Effector memory CD4-positive, alpha-beta T cell (primary cell): Measurements from ENCODE around the gene AKAP5.

Experiments used
- DNase-seq, 3 donors: peaks; one replicate each; pipeline ENCODE4 v3.0.0-alpha.2; 2020
- H3K27ac ChIP-seq: 2 replicates; pipeline ENCODE4 v1.7.0; 2013; ENCODE audit warnings: mild to moderate bottlenecking, low read length, moderate library complexity; ENCODE audit not compliant: insufficient read depth, poor library complexity, severe bottlenecking
- H3K27me3 ChIP-seq: replicated peaks from 2 replicates; pipeline ENCODE4 v1.7.0; 2013; ENCODE audit warnings: mild to moderate bottlenecking, low read length; ENCODE audit not compliant: insufficient read depth, control insufficient read depth, poor library complexity, severe bottlenecking
- H3K36me3 ChIP-seq: 2 replicates; pipeline ENCODE4 v1.7.0; 2013; ENCODE audit warnings: mild to moderate bottlenecking, low read length, moderate library complexity; ENCODE audit not compliant: control insufficient read depth, insufficient read depth
- H3K4me1 ChIP-seq: 2 replicates; pipeline ENCODE4 v1.7.0; 2013; ENCODE audit warnings: low read length, mild to moderate bottlenecking; ENCODE audit not compliant: control insufficient read depth, insufficient read depth, poor library complexity, severe bottlenecking
- H3K4me3 ChIP-seq: 2 replicates; pipeline ENCODE4 v1.7.0; 2013; ENCODE audit warnings: low read length, low read depth, mild to moderate bottlenecking; ENCODE audit not compliant: insufficient read depth, poor library complexity, severe bottlenecking
- H3K9me3 ChIP-seq: 2 replicates; pipeline ENCODE4 v1.7.0; 2013; ENCODE audit warnings: mild to moderate bottlenecking, low read length, moderate library complexity; ENCODE audit not compliant: control insufficient read depth

Gene AKAP5

GRCh38 chr14:64459405-64460136 lies 5.7 kb upstream of the AKAP5 start:
- no peak for DNase-seq
- no peak overlapping the region for H3K4me3 ChIP-seq
- peaks cover 10% of the 10 kb centered on the region for H3K36me3 ChIP-seq
- H3K27me3 ChIP-seq: no peaks in the 10 kb centered on the region
- H3K27ac ChIP-seq: no peak overlapping the region
- no peaks in the 10 kb centered on the region for H3K9me3 ChIP-seq
- H3K4me1 ChIP-seq: no peaks in the 10 kb centered on the region

GRCh38 chr14:64461221-64461620 lies 4.1 kb upstream of the AKAP5 start:
- DNase-seq: no peak
- Histone ChIP-seq H3K4me3 (no peak overlapping the region), H3K4me1 (peaks cover 8% of the 10 kb centered on the region), H3K27me3 (no peaks in the 10 kb centered on the region), H3K36me3 (peaks cover 5% of the 10 kb centered on the region), H3K27ac (no peak overlapping the region), H3K9me3 (no peaks in the 10 kb centered on the region)

DNA sequence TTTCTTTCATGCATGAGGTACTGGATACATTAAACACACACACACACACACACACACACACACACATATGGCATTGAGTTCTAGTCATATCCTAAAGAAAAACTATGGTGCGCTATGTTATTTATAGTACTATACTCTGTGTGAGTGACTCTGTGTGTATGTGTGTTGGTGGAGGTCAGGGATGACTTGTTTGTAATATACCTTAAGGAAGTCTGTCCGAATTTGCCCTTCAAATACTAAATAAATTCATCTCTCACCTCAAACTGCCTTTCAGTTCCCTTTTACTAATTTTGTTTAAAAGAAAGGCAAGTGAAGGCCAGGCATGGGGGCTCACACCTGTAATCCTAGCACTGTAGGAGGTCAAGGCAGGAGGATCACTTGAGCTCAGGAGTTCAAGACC lies 2.1 kb upstream of the AKAP5 start:
- Histone ChIP-seq H3K4me1 (peaks cover 11% of the 10 kb centered on the region), H3K4me3 (no peak overlapping the region), H3K36me3 (peaks cover 2% of the 10 kb centered on the region), H3K9me3 (no peaks in the 10 kb centered on the region), H3K27me3 (no peaks in the 10 kb centered on the region), H3K27ac (no peak overlapping the region)
- DNase-seq: no peak

DNA sequence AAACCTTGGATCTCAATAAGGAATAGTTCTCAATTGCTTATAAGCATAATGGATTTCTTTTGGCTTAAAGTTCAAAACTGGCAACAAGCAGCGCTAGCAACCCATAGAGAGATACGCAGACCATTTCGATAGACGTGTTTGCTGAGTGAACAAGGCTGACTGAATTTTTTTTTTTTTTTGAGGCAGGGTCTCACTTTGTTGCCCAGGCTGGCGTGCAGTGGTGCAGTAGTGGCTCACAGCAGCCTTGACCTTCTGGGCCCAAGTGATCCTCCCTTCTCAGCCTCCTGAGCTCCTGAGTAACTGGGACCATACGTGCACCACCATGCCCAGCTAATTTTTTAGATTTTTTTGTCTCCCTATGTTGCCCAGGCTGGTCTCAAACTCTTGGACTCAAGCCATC lies 1.4 kb upstream of the AKAP5 start:
- no peak for DNase-seq
- H3K27me3 ChIP-seq: no peaks in the 10 kb centered on the region

DNA sequence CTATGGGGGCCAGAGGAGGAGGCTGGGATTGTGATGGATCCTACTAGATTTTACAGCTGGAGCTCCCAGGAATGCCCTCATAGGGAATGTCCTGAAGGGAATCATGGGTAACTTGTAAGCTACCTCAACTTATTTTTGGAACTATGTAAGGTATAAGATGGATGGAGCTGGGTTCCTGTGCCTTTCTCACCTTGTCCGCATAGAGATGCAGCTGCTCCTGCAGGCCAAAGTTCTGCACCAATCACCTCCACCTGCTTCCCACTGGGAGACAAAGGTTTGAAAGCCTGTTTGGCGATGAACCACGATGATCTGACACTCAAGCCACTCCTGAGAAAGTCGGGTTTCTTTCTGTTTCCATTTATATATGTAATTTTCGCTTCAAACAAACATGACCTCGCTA lies 648 bp upstream of the AKAP5 start:
- H3K4me1 ChIP-seq: peaks cover 11% of the 10 kb centered on the region
- peaks cover 2% of the 10 kb centered on the region for H3K36me3 ChIP-seq
- no peaks in the 10 kb centered on the region for H3K27me3 ChIP-seq
- peak overlapping the region; percentile 70 for H3K4me3 ChIP-seq
- H3K27ac ChIP-seq: no peak overlapping the region
- H3K9me3 ChIP-seq: no peaks in the 10 kb centered on the region
- DNase-seq: no peak

More for the DNA sequence above, 1.4 kb upstream of the AKAP5 start:
- Histone ChIP-seq H3K36me3 (peaks cover 2% of the 10 kb centered on the region), H3K4me3 (no peak overlapping the region), H3K9me3 (no peaks in the 10 kb centered on the region), H3K27ac (no peak overlapping the region), H3K4me1 (peaks cover 11% of the 10 kb centered on the region)

- H3K4me3 ChIP-seq: peak overlapping the region; percentile 70
- peaks cover 11% of the 10 kb centered on the region for H3K4me1 ChIP-seq
- no peak overlapping the region for H3K27ac ChIP-seq
- H3K36me3 ChIP-seq: peaks cover 2% of the 10 kb centered on the region
- H3K27me3 ChIP-seq: no peaks in the 10 kb centered on the region
- H3K9me3 ChIP-seq: no peaks in the 10 kb centered on the region
- no peak for DNase-seq
Measured at GRCh38 chr14:64465831-64466554, 694 bp downstream of the AKAP5 start.

- DNase-seq: no peak
- Histone ChIP-seq H3K27ac (no peak overlapping the region), H3K36me3 (peaks cover 2% of the 10 kb centered on the region), H3K4me1 (peaks cover 11% of the 10 kb centered on the region), H3K4me3 (no peak overlapping the region), H3K9me3 (no peaks in the 10 kb centered on the region), H3K27me3 (no peaks in the 10 kb centered on the region)
Measured at GRCh38 chr14:64467101-64467500, 1.8 kb downstream of the AKAP5 start.

GRCh38 chr14:64467566-64467965 lies 2.3 kb downstream of the AKAP5 start:
- Histone ChIP-seq H3K36me3 (no peaks in the 10 kb centered on the region), H3K27ac (no peak overlapping the region), H3K4me3 (no peak overlapping the region), H3K9me3 (no peaks in the 10 kb centered on the region), H3K27me3 (no peaks in the 10 kb centered on the region), H3K4me1 (peaks cover 11% of the 10 kb centered on the region)
- DNase-seq: no peak

- no peaks in the 10 kb centered on the region for H3K9me3 ChIP-seq
- H3K4me3 ChIP-seq: no peak overlapping the region
- H3K27me3 ChIP-seq: no peaks in the 10 kb centered on the region
- H3K27ac ChIP-seq: no peak overlapping the region
- H3K4me1 ChIP-seq: peaks cover 11% of the 10 kb centered on the region
- DNase-seq: no peak
- H3K36me3 ChIP-seq: no peaks in the 10 kb centered on the region
Measured at GRCh38 chr14:64468451-64468850, 3.2 kb downstream of the AKAP5 start.

- Histone ChIP-seq H3K27me3 (no peaks in the 10 kb centered on the region), H3K36me3 (no peaks in the 10 kb centered on the region), H3K27ac (no peak overlapping the region), H3K9me3 (no peaks in the 10 kb centered on the region), H3K4me3 (no peak overlapping the region), H3K4me1 (no peaks in the 10 kb centered on the region)
- DNase-seq: no peak
Measured at GRCh38 chr14:64474041-64474440, 8.7 kb downstream of the AKAP5 start.
